ENCODE results near the gene LYRM2.

The LYRM2 gene

DNA sequence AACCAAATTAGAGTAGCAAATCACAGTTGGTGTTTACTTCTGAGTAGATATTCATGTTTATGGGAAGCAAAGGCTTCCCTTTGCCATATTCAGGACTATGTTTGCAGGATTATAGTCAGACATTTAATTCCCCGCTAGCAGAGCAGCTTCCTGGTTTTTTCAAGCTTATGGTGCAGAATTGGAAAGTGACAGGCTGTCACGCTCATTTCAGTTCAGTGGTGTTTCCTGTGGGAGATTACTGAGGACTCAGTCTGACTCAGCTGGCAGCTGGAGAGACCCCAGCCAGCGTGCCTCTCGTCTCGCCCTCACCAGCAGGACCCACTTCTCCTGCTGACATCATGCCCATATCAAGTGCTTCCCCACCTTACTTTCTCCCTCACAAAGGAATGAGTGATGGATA lies 85.1 kb downstream of the LYRM2 start:
- no peak for FAIRE-seq

DNA sequence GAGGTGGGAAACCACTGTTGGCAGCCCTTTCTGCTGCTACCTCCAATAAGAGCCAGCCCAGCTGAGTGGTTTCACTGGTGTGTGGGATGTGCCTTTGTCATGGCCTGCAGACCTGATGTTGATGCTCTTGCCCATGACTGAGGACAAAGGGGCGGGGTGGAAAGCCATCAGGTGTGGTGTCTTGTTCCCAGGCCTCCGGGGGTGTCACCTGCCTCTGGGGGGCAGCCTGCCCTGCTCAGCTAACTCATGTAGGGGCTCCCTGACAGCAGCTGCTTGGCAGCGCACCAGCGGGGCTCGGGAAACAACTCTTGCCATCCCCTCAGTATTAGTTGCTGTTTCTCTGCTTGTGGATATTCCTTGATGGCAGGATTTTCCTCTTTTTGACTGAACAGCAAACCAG lies 91.3 kb downstream of the LYRM2 start:
- FAIRE-seq: no peak

DNA sequence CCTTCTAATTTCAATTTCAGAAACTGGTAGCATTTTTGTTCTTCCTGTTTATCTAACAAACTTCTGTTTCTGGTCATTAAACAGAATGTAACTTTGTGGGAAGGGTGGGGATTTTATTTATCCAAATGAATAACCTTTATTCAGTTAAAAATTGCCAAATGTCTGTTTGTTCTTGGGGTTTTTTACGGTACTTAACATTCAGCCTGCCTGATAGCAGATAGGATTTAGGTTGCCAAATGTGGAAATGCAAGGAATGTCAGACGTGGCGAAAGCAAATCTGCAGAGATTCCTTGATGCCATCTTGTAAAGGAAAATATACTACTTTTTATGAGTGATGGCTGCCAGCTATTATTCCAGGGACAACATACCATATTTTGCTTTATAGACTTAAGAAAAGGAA lies 95.7 kb downstream of the LYRM2 start:
- no peak for FAIRE-seq

DNA sequence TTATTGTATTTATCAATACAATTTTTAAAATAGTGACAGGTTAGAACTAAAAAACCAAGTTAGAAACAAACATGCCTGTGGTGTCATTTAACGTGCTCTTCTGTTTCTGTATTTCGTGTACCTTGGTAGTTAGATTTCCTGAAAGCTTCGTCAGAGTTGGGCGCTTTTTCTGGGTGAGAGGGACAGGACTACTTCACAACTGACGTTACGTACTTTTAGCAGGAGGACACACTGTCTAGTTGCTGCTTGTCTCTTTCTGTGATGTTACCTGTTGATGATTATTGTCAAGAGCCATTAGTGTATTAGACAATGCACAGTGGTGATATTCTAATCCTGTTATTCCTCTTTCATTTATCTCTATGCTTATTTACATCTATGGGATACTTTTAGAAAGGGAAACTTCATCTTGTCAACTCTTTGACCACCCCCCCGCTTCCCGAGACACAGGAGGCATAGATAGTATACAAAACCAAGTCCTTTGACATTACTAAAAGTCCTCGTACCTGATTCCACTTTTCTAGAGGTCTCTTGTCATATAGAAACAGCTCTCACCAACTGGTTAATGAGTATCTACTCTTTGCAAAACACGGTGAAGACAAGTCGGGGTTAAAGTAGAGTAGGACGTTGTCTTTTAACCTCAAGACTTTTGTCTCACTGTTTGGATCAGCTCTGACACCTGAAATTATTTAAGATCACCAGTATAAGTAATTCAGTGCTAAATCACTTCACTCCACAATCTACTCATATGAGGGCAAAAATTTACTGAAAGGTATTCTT lies 96.3 kb downstream of the LYRM2 start:
- no peak for FAIRE-seq

DNA sequence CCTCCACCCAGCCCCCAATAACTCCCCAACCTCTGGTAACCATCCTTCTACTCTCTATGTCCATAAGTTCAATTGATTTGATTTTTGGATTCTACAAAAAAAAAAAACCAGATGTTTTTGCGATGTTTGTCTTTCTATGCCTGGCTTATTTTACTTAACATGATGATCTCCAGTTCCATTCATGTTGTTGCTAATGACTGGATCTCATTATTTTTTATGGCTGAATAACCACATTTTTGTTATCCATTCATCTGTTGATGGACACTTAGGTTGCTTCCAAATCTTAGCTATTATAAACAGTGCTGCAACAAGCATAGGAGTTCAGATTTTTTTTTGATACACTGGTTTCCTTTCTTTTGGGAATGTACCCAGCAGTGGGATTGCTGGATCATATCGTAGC lies 98.8 kb downstream of the LYRM2 start:
- no peak for FAIRE-seq

DNA sequence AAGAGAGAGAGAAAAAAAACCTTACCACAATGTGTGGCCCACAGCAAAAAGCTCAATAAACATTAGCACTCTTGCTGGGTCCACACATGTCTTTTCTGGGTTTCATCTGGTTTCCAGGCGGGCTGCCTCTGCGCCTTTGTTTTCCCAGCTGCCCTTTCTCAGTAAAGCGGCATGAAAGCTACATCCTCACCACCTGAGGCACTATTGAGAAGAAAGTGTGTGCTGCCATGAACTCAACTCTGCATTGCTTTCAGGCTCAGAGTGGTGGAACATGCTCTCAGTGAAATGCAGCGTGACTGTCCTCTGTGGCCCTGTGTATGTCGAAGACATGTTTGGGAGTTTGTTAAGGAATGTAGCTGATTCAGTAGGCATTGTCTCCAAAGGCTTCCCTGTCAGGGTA lies 102.3 kb downstream of the LYRM2 start:
- no peak for FAIRE-seq

DNA sequence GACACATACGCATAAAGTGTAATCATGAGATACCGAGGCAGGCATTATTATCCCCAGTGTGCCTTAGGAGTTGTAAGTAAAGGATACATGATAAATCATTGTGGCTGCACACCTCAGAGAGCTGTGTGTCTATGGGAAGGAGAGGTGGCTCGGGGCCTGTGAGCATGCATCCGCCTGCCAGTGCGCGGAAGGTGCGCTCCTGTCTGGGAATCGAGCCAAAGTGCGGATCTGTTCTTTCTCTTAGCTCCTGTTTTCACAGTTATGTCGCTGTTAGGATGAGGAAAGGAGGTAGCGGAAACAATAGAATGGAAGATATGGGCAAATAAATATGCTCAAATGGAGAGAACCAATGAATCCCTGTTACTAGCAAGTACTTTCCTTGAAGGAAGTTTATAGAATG lies 107.6 kb downstream of the LYRM2 start:
- FAIRE-seq: no peak

DNA sequence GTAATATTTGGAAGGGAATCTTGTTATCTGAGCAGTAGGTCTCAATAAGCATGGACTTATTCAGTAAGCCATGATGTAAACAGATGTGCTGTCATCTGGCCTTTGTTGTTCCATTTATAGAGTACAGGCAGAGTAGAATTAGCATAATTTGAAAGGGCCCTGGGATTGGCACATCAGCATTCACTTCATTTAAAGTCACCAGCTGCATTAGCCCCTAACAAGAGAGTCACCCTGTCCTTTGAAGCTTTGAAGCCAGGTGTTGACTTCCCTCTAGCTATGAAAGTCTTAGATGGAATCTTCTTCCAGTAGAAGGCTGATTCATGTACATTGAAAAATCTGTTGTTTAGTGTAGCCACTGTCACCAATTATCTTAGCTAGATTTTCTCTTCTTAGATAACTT lies 109.7 kb downstream of the LYRM2 start:
- FAIRE-seq: no peak

DNA sequence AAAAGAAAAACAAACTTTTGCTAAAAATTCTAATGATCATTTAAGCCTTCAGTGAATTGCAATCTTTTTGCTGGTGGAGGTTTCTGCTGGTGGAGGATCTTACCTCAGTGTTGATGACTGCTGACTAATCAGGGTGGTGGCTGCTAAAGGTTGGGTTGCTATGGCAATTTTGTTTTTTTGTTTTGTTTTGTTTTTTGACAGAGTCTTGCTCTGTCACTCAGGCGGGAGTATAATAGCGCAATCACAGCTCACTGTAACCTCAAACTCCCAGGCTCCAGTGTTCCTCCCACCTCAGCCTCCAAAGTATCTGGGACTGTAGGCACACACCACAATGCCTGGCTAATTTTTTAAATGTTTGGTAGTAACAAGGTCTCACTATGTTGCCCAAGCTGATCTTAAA lies 110.9 kb downstream of the LYRM2 start:
- FAIRE-seq: no peak

DNA sequence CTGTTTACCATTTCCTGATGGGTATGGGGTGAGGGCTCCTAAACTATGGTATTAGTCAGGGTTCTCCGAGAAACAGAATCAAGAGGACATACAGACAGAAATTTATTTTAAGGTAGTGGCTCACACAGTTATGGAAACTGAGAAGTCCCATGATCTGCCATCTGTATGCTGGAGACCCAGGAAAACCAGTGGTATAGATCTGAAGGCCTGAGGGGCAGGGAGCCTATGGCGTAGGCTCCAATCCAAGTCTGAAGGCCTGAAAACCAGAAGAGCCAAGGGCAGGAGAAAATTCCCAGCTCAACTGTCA lies 112.0 kb downstream of the LYRM2 start:
- no peak for FAIRE-seq

DNA sequence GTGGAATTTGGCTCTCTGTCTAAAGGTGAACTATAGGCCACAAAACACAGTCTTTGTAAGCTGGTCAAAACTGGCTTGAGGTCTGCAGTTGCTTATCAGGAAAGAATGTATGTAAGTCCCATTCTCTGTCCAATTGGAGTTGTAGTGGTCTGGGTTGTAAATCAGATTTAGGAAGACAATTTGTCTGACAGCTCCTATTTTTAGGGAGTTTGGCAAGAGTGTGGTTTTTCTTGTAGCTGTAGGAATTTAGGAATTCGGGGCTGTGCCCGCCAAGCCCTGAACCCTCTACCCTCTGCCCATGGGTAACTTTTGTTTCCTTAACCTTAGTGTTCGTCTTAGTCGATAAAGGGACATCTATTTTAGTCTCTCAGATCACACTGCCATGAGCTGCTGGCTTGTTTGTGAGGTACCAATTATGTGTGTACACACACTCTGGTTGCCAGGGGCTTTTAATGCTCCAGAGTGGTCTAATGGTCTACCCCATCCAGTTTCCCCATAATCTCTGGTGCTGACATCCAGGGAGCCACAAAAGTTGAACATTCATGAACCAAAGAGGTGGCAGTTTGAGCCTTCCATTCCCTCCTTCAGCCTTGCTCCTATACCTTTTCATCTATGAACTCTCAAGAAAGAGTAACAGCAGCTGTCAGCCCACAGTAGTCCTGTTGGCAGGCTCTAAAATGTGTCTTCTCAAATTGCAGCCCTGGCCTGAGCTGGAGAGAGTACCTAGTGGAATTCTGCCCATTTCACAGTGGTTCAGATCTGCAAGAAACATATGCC lies 112.6 kb downstream of the LYRM2 start:
- FAIRE-seq: no peak

DNA sequence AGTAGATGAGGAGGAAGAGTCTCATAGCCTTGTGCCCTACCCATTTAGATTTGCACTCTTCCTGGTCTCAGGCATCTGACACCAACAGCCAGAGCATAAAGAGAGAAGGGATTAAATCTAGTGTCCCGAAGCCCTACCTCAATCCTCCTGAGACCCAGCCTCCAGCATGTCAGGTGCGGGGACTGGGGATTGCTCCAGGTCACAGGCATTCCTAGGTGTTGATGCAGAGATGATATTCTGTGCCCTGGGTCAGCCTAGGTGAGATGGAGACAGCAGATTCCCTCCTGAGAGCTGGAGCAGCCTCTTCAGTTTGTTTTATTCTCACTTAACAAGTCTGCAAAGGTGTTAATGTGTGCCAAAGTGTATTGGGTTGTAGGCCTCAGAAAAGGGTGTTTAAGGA lies 115.8 kb downstream of the LYRM2 start:
- FAIRE-seq: no peak

DNA sequence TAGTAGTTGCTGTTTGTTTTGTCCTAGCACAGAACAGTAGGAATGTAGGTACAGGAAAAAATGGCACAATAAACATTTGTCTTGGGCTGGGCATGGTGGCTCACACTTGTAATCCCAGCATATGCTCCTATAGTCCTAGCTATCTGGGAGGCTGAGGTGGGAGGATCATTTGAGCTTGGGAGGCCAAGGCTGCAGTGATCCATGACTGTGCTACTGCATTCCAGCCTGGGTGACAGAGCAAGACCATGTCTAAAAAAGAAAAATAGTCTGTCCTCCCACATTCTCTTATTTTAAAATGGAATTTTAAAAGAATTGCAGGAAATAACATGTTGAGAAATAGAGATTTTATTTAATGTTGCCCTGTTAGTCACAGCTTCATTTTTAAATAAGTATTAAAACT lies 117.8 kb downstream of the LYRM2 start:
- no peak for FAIRE-seq

DNA sequence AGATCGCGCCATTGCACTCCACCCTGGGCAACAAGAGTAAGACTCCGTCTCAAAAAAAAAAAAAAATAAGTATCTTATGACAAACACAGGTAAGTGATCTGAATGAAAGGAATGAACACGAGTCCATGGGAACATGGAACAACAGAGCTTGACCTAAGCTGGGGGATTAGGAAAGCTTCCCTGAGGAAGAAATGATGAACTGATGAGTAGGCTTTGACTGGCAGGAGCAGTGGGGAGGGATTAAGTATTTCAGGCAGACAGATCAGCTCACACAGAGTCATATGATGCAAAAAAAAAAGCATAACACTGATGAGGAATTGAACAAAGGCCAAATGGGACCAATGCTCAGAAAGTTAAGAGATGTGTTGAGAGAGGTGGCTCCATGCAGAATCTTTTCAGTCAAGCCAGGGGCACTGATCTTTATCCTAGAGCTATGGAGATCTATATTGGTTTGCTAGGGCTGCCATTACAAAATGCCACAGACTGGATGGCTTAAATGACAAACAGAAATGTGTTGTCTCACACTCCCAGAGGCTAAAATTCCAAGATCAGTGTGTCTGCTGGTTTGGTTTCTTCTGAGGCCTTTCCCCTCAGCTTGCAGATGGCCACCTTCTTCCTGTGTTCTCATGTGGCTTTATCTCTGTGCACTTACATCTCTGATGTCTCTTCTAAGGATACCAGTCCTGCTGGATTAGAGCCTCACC lies 120.0 kb downstream of the LYRM2 start:
- FAIRE-seq: no peak

Measured in A204.1 (cell line).